IMR-90 (cell line): Measurements from ENCODE around the gene IGF1R. TPM values are rescaled to one million over a fixed set of nuclear protein-coding genes. Genes with fewer than 3 reads are reported as not detected.

ENCODE experiments used
- ATAC-seq: fragments of 200-7000 bp; cut with Tn5 transposase; 2 replicates; pipeline ENCODE4 v1.9.1; 2020; ENCODE audit warnings: low read depth, mild to moderate bottlenecking, moderate library complexity
- BruUV-seq: library from RNA; stranded (reverse); fragments of 400-500 nt; replicated peaks from 2 replicates; lab custom pipeline; 2021; lab: Mats Ljungman, UMichigan
- CTCF ChIA-PET: fragments of 300-600 bp; formaldehyde crosslinking; extraction: SDS; loops from one replicate; lab custom pipeline; 2021; ENCODE audit warnings: antibody characterized with exemption; lab: Yijun Ruan, JAX
- POLR2A ChIA-PET: fragments of 300-600 bp; sonication (Branson Sonifier 250); formaldehyde crosslinking; loops from one replicate; lab custom pipeline; 2022; ENCODE audit warnings: antibody characterized with exemption; ENCODE audit not compliant: unreplicated experiment; lab: Charles Lee
- DNase-seq: peaks from one replicate; pipeline ENCODE4 v3.0.0; 2013
- H2AFZ ChIP-seq: replicated peaks from 2 replicates; pipeline ENCODE3; 2013; ENCODE audit warnings: low read length, mild to moderate bottlenecking; ENCODE audit not compliant: poor library complexity
- H2AK5ac ChIP-seq: 2 replicates; pipeline ENCODE4 v1.6.1; 2013; ENCODE audit warnings: low read depth, low read length, inconsistent platforms
- H2AK9ac ChIP-seq: replicated peaks from 2 replicates; pipeline ENCODE3; 2013; ENCODE audit warnings: mild to moderate bottlenecking, low read depth, low read length, moderate library complexity; ENCODE audit not compliant: poor library complexity
- H2BK120ac ChIP-seq: 2 replicates; pipeline ENCODE4 v1.6.1; 2013; ENCODE audit warnings: low read depth, low read length, inconsistent platforms
- H2BK15ac ChIP-seq: 3 replicates; pipeline ENCODE4 v1.6.1; 2013; ENCODE audit warnings: low read depth, low read length, inconsistent platforms
- H2BK20ac ChIP-seq: 2 replicates; pipeline ENCODE4 v1.6.1; 2013; ENCODE audit warnings: low read depth, mild to moderate bottlenecking, inconsistent platforms, low read length, moderate library complexity
- H2BK5ac ChIP-seq: 2 replicates; pipeline ENCODE4 v1.6.1; 2013; ENCODE audit warnings: mild to moderate bottlenecking, low read depth, low read length, inconsistent platforms; ENCODE audit not compliant: poor library complexity, severe bottlenecking
- H3K14ac ChIP-seq: replicated peaks from 2 replicates; pipeline ENCODE4 v1.6.1; 2013; ENCODE audit warnings: low read depth, low read length, inconsistent platforms
- H3K18ac ChIP-seq: 2 replicates; pipeline ENCODE4 v1.6.1; 2013; ENCODE audit warnings: low read depth, low read length, control low read depth
- H3K23ac ChIP-seq: 2 replicates; pipeline ENCODE4 v1.6.1; 2013; ENCODE audit warnings: low read depth, low read length, inconsistent platforms
- H3K27ac ChIP-seq: 2 replicates; pipeline ENCODE4 v1.5.1; 2013; ENCODE audit warnings: mild to moderate bottlenecking, control low read depth, low read length; ENCODE audit not compliant: insufficient read depth
- H3K27me3 ChIP-seq: 2 replicates; pipeline ENCODE4 v1.6.1; 2013; ENCODE audit warnings: low read length; ENCODE audit not compliant: control insufficient read depth, insufficient read depth
- H3K36me3 ChIP-seq: 2 replicates; pipeline ENCODE4 v1.6.1; 2013; ENCODE audit warnings: low read length, mixed read lengths; ENCODE audit not compliant: control insufficient read depth, insufficient read depth
- H3K4ac ChIP-seq: 2 replicates; pipeline ENCODE4 v1.6.1; 2013; ENCODE audit warnings: low read depth, low read length, inconsistent platforms
- H3K4me1 ChIP-seq: 2 replicates; pipeline ENCODE4 v1.6.1; 2013; ENCODE audit warnings: low read length, mixed read lengths; ENCODE audit not compliant: control insufficient read depth, insufficient read depth
- H3K4me2 ChIP-seq: 2 replicates; pipeline ENCODE4 v1.6.1; 2013; ENCODE audit warnings: low read depth, mild to moderate bottlenecking, control low read depth, low read length, moderate library complexity
- H3K4me3 ChIP-seq: 2 replicates; pipeline ENCODE4 v1.5.1; 2013; ENCODE audit warnings: low read depth, mild to moderate bottlenecking, control low read depth, low read length, moderate library complexity; ENCODE audit not compliant: insufficient read depth
- H3K56ac ChIP-seq: 2 replicates; pipeline ENCODE4 v1.6.1; 2013; ENCODE audit warnings: low read length, inconsistent platforms; ENCODE audit not compliant: insufficient read depth; ENCODE audit errors: extremely low read depth
- H3K79me1 ChIP-seq, 2 experiments: 2 replicates each; pipeline ENCODE4 v1.6.1; 2013; ENCODE audit warnings: low read length in 2 of 2, inconsistent platforms in 1 of 2, low read depth in 1 of 2
- H3K9ac ChIP-seq: 2 replicates; pipeline ENCODE4 v1.6.1; 2013; ENCODE audit warnings: low read depth, low read length, control low read depth
- H3K9me1 ChIP-seq: 2 replicates; pipeline ENCODE4 v1.6.1; 2013; ENCODE audit warnings: low read length, inconsistent platforms; ENCODE audit not compliant: insufficient read depth
- H3K9me3 ChIP-seq: 2 replicates; pipeline ENCODE4 v1.6.1; 2013; ENCODE audit warnings: low read length; ENCODE audit not compliant: control insufficient read depth, insufficient read depth
- H4K20me1 ChIP-seq: 2 replicates; pipeline ENCODE4 v1.6.1; 2013; ENCODE audit warnings: low read length, inconsistent platforms; ENCODE audit not compliant: insufficient read depth
- H4K5ac ChIP-seq: 2 replicates; pipeline ENCODE4 v1.6.1; 2013; ENCODE audit warnings: mild to moderate bottlenecking, low read depth, low read length, control low read depth
- H4K8ac ChIP-seq, 2 experiments: 2 replicates each; pipeline ENCODE4 v1.6.1; 2013; ENCODE audit warnings: low read depth in 2 of 2, low read length in 2 of 2, control low read depth in 1 of 2, inconsistent platforms in 1 of 2
- H4K91ac ChIP-seq: 2 replicates; pipeline ENCODE4 v1.6.1; 2013; ENCODE audit warnings: low read depth, low read length, inconsistent platforms; ENCODE audit not compliant: insufficient read depth
- BHLHE40 ChIP-seq: fragments of 150-350 bp; IDR thresholded peaks from 2 replicates; pipeline ENCODE4 v1.6.1; 2016; ENCODE audit warnings: mild to moderate bottlenecking, low read depth, low read length
- FOS ChIP-seq: fragments of 150-350 bp; IDR thresholded peaks from 2 replicates; pipeline ENCODE4 v1.6.1; 2016; ENCODE audit warnings: low read depth, low read length
- RFX5 ChIP-seq: IDR thresholded peaks from 2 replicates; pipeline ENCODE4 v1.8.0; 2012; ENCODE audit warnings: low read depth, mild to moderate bottlenecking, low read length, moderate library complexity
- WGBS, 2 experiments: methylation state at CpG; one replicate each; pipeline versions ENCODE4 v1.1.5 to v1.1.7; 2013; ENCODE audit warnings: missing lambda C conversion rate in 2 of 2; ENCODE audit not compliant: insufficient read length in 1 of 2; ENCODE audit errors: extremely low coverage in 2 of 2; 5-methylcytosine and 5-hydroxymethylcytosine counted together
- dilution Hi-C: fragments of 300-500 bp; cut with HindIII; formaldehyde crosslinking; loops from one replicate; pipeline ENCODE4 v1.14.3; 2018; ENCODE audit warnings: low sequenced_read_pairs; ENCODE audit not compliant: unreplicated experiment
- in situ Hi-C: fragments of 300-500 bp; cut with MboI; formaldehyde crosslinking; loops from 3 replicates; pipeline ENCODE4 v1.14.3; 2019; ENCODE audit warnings: low sequenced_read_pairs, inconsistent platforms, mixed read lengths
- intact Hi-C: fragments of 100-400 bp; cut with micrococcal nuclease; formaldehyde crosslinking; loops from 2 replicates; pipeline ENCODE4 v1.10.0; 2022
- polyA plus RNA-seq, 3 experiments: library from polyadenylated mRNA; depleted of rRNA; stranded (reverse); fragments of >200 nt; gene quantifications; 2 replicates each; pipeline ENCODE4 v1.2.3, GENCODE V29; 2012; ENCODE audit warnings: low replicate concordance in 1 of 3
- total RNA-seq: library from RNA; depleted of rRNA; stranded (reverse); fragments of >200 nt; gene quantifications from 2 replicates; pipeline ENCODE4 v1.2.3, GENCODE V29; 2012
- TF ChIP-seq, protein P1 (sequence below): fragments of 150-350 bp; IDR thresholded peaks from 2 replicates; pipeline ENCODE4 v1.6.1; 2017; ENCODE audit warnings: mild to moderate bottlenecking, antibody characterized with exemption, low read length, low read depth

Gene IGF1R
- total and polyA plus RNA-seq, 2 of the 4 experiments (the other 2 are of a cell fraction): 24.0 to 24.9 TPM

DNA sequence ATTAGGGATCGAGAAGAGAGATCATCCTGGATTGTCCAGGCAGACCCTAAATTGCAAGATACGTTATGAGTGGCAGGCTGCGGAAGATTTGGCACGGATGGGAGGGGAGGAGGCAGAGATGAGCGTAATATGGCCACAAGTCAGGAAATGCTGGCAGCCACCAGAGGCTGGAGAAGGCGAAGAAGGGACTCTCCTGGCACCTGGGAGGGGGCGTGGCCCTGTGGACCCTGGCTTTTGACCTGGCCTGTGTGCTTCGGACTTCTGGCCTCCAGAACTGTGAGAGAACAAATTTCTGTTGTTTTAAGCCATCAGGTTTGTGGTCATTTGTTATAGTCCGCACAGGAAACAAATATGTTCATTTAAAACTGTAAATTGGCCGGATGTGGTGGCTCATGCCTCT is 31.9 kb upstream of the IGF1R start:
- Histone ChIP-seq H3K4me3 (no peak overlapping the region), H3K4ac (no peak overlapping the region), H4K20me1 (no peaks in the 10 kb centered on the region), H3K4me1 (no peaks in the 10 kb centered on the region), H3K79me1 (no peaks in the 10 kb centered on the region), H2BK5ac (no peak overlapping the region), H2AK9ac (no peak overlapping the region), H2BK15ac (no peak overlapping the region), H4K8ac (no peak overlapping the region), H3K18ac (no peak overlapping the region), H2AK5ac (no peak overlapping the region), H3K9me3 (no peaks in the 10 kb centered on the region), H4K91ac (no peak overlapping the region), H3K9ac (no peak overlapping the region), H2BK120ac (no peak overlapping the region), H3K27me3 (peaks cover 30% of the 10 kb centered on the region), H3K14ac (no peak overlapping the region), H3K36me3 (no peaks in the 10 kb centered on the region), H3K9me1 (no peaks in the 10 kb centered on the region), H3K4me2 (no peak overlapping the region), H3K23ac (no peak overlapping the region), H4K5ac (no peak overlapping the region), H2BK20ac (no peak overlapping the region), H3K27ac (no peak overlapping the region), H3K56ac (no peak overlapping the region), H2AFZ (no peak overlapping the region)
- no peak for DNase-seq
- in situ Hi-C loops (no loop called here), intact Hi-C loops (no loop called here), dilution Hi-C loops (no loop called here)
- no TSS peak for BruUV-seq
- ATAC-seq: no peak
- 50% methylated on average over 6 of the region's 10 CpGs; no CpG with 5 or more reads in 1 of the 2 experiments for WGBS, 2 experiments
- no peak for TF ChIP-seq FOS
- TF ChIP-seq, protein P1, sequence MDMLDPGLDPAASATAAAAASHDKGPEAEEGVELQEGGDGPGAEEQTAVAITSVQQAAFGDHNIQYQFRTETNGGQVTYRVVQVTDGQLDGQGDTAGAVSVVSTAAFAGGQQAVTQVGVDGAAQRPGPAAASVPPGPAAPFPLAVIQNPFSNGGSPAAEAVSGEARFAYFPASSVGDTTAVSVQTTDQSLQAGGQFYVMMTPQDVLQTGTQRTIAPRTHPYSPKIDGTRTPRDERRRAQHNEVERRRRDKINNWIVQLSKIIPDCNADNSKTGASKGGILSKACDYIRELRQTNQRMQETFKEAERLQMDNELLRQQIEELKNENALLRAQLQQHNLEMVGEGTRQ: no peak
- TF ChIP-seq RFX5: no peak
- no peak for TF ChIP-seq BHLHE40
- ChIA-PET CTCF (no interaction called here), POLR2A (no interaction called here)
